ENCODE data around the gene JAM2. TPM values are rescaled to one million over a fixed set of nuclear protein-coding genes. Genes with fewer than 3 reads are reported as not detected.

JAM2 gene
- total RNA-seq, 1 donor from 2014 or later = 38.6 TPM

DNA sequence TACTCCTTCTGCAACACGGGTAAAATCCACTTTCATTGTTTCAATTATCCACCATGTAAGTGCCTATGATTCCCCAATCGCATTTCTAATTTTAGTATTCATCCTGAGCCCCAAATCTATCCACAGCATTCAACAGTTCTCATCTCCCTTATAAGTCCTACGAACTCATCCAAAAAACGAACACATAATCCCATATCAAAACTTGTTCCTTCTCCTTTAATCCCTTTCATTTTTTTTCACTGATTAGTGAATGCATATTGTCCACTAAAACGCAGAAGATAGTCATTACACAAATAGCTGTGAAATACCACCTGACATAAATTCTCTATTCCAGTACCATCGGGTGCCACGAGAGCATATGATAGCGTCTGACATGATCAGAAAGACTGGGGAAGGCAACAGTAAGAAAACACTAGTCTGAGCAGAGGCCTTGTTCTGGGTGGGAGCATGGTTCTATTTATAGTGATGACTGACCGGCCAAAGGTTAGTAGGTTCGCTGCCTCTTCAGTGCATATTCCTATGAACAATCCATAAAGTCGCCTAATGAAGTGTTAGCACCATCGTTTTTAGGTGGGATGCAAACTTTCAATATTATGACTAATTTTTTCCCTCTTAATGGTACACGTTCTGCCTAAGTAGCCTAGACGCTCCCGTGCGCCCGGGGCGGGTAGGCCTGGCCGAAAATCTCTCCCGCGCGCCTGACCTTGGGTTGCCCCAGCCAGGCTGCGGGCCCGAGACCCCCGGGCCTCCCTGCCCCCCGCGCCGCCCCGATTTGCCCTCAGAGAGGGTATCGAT, 95.0 kb downstream of the JAM2 start:
- TF ChIP-seq, protein P1, sequence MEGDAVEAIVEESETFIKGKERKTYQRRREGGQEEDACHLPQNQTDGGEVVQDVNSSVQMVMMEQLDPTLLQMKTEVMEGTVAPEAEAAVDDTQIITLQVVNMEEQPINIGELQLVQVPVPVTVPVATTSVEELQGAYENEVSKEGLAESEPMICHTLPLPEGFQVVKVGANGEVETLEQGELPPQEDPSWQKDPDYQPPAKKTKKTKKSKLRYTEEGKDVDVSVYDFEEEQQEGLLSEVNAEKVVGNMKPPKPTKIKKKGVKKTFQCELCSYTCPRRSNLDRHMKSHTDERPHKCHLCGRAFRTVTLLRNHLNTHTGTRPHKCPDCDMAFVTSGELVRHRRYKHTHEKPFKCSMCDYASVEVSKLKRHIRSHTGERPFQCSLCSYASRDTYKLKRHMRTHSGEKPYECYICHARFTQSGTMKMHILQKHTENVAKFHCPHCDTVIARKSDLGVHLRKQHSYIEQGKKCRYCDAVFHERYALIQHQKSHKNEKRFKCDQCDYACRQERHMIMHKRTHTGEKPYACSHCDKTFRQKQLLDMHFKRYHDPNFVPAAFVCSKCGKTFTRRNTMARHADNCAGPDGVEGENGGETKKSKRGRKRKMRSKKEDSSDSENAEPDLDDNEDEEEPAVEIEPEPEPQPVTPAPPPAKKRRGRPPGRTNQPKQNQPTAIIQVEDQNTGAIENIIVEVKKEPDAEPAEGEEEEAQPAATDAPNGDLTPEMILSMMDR (IDR thresholded peaks at IDR 0.05) = no peak
- ATAC-seq = peak; percentile 0
- Histone ChIP-seq H3K4me1 (peaks cover 32% of the 10 kb centered on the region), H3K27me3 (no peaks in the 10 kb centered on the region), H3K36me3 (peaks cover 9% of the 10 kb centered on the region), H3K27ac (peak overlapping the region; percentile 99), H3K4me3 (peak overlapping the region; percentile 78), H3K9me3 (no peaks in the 10 kb centered on the region)
- DNase-seq = peak; percentile 72
- intact Hi-C loops (cut with DNase I) = no loop called here

GRCh38 chr21:25734654-25734903, 95.5 kb downstream of the JAM2 start:
- TF ChIP-seq, protein P1 (IDR thresholded peaks at IDR 0.05) = no peak
- ATAC-seq = no peak
- Histone ChIP-seq H3K36me3 (peaks cover 3% of the 10 kb centered on the region), H3K27me3 (no peaks in the 10 kb centered on the region), H3K4me3 (peak overlapping the region; percentile 78), H3K4me1 (peaks cover 32% of the 10 kb centered on the region), H3K9me3 (no peaks in the 10 kb centered on the region), H3K27ac (peak overlapping the region; percentile 99)
- DNase-seq = no peak
- intact Hi-C loops (cut with DNase I) = no loop called here

- TF ChIP-seq, protein P1 (IDR thresholded peaks at IDR 0.05) = no peak
Measured at GRCh38 chr21:25734904-25735645, 96.0 kb downstream of the JAM2 start, which contains the start of the genes ATP5PF and GABPA. ATP5PF (minus strand) TSS chr21:25734904; CDS start chr21:25729794, 5,110 bp downstream. GABPA (plus strand) TSS chr21:25734972; CDS start chr21:25741599, 6,627 bp downstream.

DNA sequence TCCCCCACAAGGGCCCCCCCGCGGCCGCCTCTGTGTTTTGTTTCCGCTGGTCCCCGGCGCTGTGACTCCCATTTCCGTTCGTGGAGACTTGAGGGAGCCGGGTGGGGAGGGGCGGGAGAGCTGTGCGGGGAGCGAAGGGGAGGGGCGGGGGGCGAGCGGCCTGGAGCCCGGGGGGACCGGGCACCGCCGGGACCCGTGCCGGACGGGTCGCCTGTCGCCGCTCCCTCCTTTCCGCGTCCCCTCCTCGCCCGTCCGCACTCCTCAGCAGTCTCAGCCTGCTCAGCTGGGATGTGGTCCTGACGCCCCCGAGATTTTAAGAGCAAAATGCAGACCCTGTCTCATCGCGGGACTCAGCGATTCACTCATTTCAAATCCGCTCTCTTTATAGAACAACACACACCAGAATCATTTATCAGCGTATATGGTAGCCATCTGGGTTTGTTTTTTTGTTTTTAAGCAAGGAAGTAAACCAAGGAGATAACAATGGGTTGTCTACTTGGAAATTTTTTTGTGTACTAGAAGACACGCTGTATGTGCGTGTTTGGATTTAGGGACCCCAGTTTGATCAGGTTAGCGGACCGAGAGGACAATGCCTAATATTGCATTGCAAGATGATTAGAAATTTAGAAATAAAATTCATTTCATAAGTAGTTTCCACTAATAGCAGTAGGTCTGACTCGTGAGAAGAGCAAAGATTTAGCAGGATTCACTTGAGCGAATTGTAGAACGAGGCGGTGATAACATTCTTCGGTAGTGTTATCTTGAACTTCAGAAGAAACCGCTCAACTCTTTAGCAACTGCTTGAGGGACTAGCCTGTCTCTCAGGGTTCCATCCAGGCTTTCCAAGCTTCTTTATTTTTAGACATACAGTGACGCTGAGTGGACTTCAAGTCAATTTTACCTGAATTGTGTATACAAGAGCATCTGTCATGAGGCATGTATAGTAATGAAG, 96.9 kb downstream of the JAM2 start:
- Histone ChIP-seq H3K4me3 (peak overlapping the region; percentile 78), H3K9me3 (no peaks in the 10 kb centered on the region), H3K4me1 (peaks cover 32% of the 10 kb centered on the region), H3K27me3 (no peaks in the 10 kb centered on the region), H3K27ac (peak overlapping the region; percentile 99), H3K36me3 (no peaks in the 10 kb centered on the region)
- intact Hi-C loops (cut with DNase I) = no loop called here
- peak; percentile 94 for DNase-seq
- ATAC-seq = peak; percentile 83
- TF ChIP-seq, protein P1 (IDR thresholded peaks at IDR 0.05) = no peak

More at GRCh38 chr21:25734904-25735645, 96.0 kb downstream of the JAM2 start, which contains the start of the genes ATP5PF and GABPA:
- Histone ChIP-seq H3K9me3 (no peaks in the 10 kb centered on the region), H3K4me3 (peak within 1 kb of the TSS; percentile 78), H3K36me3 (no peaks in the 10 kb centered on the region), H3K27ac (peak within 1 kb of the TSS; percentile 99), H3K4me1 (peaks cover 32% of the 10 kb centered on the region), H3K27me3 (no peaks in the 10 kb centered on the region)
- DNase-seq = peak; percentile 98
- ATAC-seq = peak; percentile 97
- intact Hi-C loops (cut with DNase I) = no loop called here

- Histone ChIP-seq H3K4me3 (no peak overlapping the region), H3K27me3 (no peaks in the 10 kb centered on the region), H3K4me1 (peaks cover 25% of the 10 kb centered on the region), H3K36me3 (no peaks in the 10 kb centered on the region), H3K27ac (no peak overlapping the region), H3K9me3 (no peaks in the 10 kb centered on the region)
- DNase-seq (no peak), ATAC-seq (no peak)
- TF ChIP-seq, protein P1 (IDR thresholded peaks at IDR 0.05) = no peak
- intact Hi-C loops (cut with DNase I) = no loop called here
Measured at GRCh38 chr21:25737421-25737820, 98.4 kb downstream of the JAM2 start.
